ENCODE data around the gene ELF1.
"Not testable (repeated sequence)": the region's sequence is repeated elsewhere in the genome, so short reads cannot be mapped to it uniquely, and the experiment has no call there.

DNA sequence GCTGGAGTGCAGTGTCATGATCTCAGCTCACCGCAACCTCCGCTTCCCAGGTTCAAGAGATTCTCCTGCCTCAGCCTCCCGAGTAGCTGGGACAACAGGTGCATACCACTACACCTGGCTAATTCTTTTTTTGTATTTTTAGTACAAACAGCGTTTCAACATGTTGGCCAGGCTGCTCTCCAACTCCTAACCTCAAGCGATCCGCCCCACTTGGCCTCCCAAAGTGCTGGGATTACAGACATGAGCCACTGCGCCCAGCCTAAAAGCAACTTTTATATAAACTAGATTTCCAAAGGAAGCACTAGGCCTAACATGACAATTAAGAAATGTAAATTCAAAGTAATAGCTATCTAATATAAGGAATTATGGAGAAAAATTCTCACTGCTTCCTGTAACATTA is 99.2 kb downstream of the ELF1 start:
- TF ChIP-seq, protein P1, sequence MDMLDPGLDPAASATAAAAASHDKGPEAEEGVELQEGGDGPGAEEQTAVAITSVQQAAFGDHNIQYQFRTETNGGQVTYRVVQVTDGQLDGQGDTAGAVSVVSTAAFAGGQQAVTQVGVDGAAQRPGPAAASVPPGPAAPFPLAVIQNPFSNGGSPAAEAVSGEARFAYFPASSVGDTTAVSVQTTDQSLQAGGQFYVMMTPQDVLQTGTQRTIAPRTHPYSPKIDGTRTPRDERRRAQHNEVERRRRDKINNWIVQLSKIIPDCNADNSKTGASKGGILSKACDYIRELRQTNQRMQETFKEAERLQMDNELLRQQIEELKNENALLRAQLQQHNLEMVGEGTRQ (IDR thresholded peaks at IDR 0.05; ENCODE audit: low read depth, low read length) = not testable (repeated sequence)
- not testable (repeated sequence) for TF ChIP-seq POLR2A (IDR thresholded peaks at IDR 0.05; ENCODE audit: low read depth, low read length); FOS (IDR thresholded peaks at IDR 0.05; ENCODE audit: low read depth, low read length); MXI1 (IDR thresholded peaks at IDR 0.05; ENCODE audit: borderline replicate concordance, low read depth, low read length); CEBPB (IDR thresholded peaks at IDR 0.05; ENCODE audit: low read depth, low read length); NFE2L2 (IDR thresholded peaks at IDR 0.05; ENCODE audit: low read depth, low read length); RAD21 (IDR thresholded peaks at IDR 0.05; ENCODE audit: low read length); CHD1 (IDR thresholded peaks at IDR 0.05; ENCODE audit: low read depth, low read length)
- TF ChIP-seq, protein P2, sequence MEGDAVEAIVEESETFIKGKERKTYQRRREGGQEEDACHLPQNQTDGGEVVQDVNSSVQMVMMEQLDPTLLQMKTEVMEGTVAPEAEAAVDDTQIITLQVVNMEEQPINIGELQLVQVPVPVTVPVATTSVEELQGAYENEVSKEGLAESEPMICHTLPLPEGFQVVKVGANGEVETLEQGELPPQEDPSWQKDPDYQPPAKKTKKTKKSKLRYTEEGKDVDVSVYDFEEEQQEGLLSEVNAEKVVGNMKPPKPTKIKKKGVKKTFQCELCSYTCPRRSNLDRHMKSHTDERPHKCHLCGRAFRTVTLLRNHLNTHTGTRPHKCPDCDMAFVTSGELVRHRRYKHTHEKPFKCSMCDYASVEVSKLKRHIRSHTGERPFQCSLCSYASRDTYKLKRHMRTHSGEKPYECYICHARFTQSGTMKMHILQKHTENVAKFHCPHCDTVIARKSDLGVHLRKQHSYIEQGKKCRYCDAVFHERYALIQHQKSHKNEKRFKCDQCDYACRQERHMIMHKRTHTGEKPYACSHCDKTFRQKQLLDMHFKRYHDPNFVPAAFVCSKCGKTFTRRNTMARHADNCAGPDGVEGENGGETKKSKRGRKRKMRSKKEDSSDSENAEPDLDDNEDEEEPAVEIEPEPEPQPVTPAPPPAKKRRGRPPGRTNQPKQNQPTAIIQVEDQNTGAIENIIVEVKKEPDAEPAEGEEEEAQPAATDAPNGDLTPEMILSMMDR (conservative IDR thresholded peaks at IDR 0.05; ENCODE audit: low read depth, low read length) = not testable (repeated sequence)
